Cardiac fibroblast (primary cell): ENCODE results near the gene MTREX.

Experiments
- DNase-seq, 2 donors: peaks; one replicate each; pipeline versions ENCODE4 v3.0.0 to v3.0.0-alpha.2; 2010; ENCODE audit warnings: low read depth in 2 of 2
- H3K4me3 ChIP-seq, 2 donors: replicated peaks in 1 of 2; 1 replicate in 1 of 2; 2 replicates in 1 of 2; pipeline ENCODE4 v1.5.1; 2011; ENCODE audit warnings: low read depth in 2 of 2, low read length in 2 of 2, mild to moderate bottlenecking in 2 of 2, moderate library complexity in 1 of 2
- TF ChIP-seq, protein P1 (sequence below): IDR thresholded peaks from one replicate; pipeline ENCODE4 v1.5.1; 2011; ENCODE audit warnings: low read depth, mild to moderate bottlenecking, low read length, inconsistent platforms

Gene MTREX

GRCh38 chr5:55421074-55421529 is 113.3 kb downstream of the MTREX start:
- peak in 1 of 2 donors; percentile 45 for DNase-seq
- TF ChIP-seq, protein P1, sequence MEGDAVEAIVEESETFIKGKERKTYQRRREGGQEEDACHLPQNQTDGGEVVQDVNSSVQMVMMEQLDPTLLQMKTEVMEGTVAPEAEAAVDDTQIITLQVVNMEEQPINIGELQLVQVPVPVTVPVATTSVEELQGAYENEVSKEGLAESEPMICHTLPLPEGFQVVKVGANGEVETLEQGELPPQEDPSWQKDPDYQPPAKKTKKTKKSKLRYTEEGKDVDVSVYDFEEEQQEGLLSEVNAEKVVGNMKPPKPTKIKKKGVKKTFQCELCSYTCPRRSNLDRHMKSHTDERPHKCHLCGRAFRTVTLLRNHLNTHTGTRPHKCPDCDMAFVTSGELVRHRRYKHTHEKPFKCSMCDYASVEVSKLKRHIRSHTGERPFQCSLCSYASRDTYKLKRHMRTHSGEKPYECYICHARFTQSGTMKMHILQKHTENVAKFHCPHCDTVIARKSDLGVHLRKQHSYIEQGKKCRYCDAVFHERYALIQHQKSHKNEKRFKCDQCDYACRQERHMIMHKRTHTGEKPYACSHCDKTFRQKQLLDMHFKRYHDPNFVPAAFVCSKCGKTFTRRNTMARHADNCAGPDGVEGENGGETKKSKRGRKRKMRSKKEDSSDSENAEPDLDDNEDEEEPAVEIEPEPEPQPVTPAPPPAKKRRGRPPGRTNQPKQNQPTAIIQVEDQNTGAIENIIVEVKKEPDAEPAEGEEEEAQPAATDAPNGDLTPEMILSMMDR, result no peak
- no peak overlapping the region for H3K4me3 ChIP-seq

DNA sequence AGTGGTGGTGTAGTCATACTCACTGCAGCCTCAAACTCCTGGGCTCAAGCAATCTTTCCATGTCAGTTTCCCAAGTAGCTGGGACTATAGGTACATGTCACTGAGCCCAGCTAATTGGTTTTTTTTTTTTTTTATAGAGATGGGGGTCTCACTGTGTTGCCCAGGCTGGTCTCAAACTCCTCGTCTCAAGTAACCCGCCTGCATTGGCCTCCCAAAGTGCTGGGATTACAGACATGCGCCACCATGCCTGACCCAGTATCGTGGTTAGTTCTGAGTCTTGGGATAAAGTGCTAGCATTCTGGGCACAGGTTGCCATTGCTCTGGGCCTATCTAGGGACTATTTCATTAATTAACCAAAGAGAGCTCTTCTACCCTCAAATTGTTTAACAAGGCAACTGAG is 118.7 kb downstream of the MTREX start:
- DNase-seq, result no peak
- TF ChIP-seq, protein P1, result no peak
- no peak overlapping the region for H3K4me3 ChIP-seq

- peak; percentile 58 to 70 for DNase-seq
- no peak overlapping the region for H3K4me3 ChIP-seq
- TF ChIP-seq, protein P1, result no peak
Observed at GRCh38 chr5:55427157-55427556, 119.4 kb downstream of the MTREX start.

DNA sequence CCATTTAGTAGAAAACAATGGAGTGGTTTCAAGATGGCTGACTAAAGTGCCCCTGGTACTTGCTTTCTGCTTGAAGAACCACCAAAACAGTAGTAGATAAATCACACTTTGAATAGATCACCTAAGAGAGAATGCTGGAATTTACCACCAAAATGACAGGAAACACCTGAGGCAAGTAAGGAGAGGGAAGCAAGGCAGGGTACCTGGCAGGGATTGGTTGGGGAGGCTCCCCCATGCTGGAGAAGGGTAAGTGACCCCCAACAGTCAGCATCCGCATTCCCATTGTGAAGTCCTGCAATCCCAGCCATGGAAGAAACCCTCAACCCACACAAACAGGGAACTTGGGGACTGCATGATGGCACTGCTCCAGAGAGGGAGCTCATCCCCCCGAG is 121.4 kb downstream of the MTREX start:
- no peak overlapping the region for H3K4me3 ChIP-seq
- TF ChIP-seq, protein P1, result no peak
- DNase-seq, result no peak

- DNase-seq, result no peak
- H3K4me3 ChIP-seq, result no peak overlapping the region
- TF ChIP-seq, protein P1, result no peak
Observed at GRCh38 chr5:55429613-55430253, 121.9 kb downstream of the MTREX start.

DNA sequence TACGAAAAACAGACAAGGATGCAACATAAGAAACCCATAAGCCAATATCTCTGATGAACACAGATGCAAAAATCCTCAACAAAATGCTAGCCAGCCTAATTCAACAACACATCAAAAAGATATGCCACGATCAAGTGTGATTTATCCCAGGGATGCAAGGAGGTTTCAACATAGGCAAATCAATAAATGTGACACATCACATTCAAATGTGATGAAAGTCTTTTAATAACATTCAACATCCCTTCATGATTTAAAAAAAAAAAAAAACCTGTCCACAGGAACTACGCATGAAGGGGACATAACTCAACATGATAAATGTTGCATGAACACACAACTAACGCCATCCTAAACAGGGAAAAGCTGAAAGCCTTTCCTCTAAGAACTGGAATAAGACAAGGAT is 124.8 kb downstream of the MTREX start:
- H3K4me3 ChIP-seq, result no peak overlapping the region
- TF ChIP-seq, protein P1, result no peak
- DNase-seq, result no peak

- no peak overlapping the region for H3K4me3 ChIP-seq
- peak in 1 of 2 donors; percentile 16 for DNase-seq
- TF ChIP-seq, protein P1, result no peak
Observed at GRCh38 chr5:55437452-55437851, 129.7 kb downstream of the MTREX start.
